Tibial nerve (tissue), 4 donors: ENCODE data around the gene PHACTR4. TPM values are rescaled to one million over a fixed set of nuclear protein-coding genes. Genes with fewer than 3 reads are reported as not detected.

Experiments
- DNase-seq, 2 donors: peaks; one replicate each; pipeline ENCODE4 v3.0.0-alpha.2; 2019; ENCODE audit warnings: low spot score in 2 of 2
- H3K27ac ChIP-seq, 4 donors: fragments of 200-600 bp; sonication (generic) in 3 of 4; one replicate each; pipeline ENCODE4 v1.5.1; 2017 to 2019; ENCODE audit warnings: mild to moderate bottlenecking in 1 of 4
- H3K27me3 ChIP-seq, 2 donors: fragments of 200-600 bp; sonication (generic) in 1 of 2; one replicate each; pipeline versions ENCODE4 v1.5.1 to v1.6.0; 2017 to 2019
- H3K36me3 ChIP-seq, 3 donors: fragments of 200-600 bp; sonication (generic); one replicate each; pipeline ENCODE4 v1.5.1; 2018 to 2019
- H3K4me1 ChIP-seq, 4 donors: fragments of 200-600 bp; sonication (generic) in 3 of 4; one replicate each; pipeline ENCODE4 v1.5.1; 2017 to 2019
- H3K4me3 ChIP-seq, 4 donors: fragments of 200-600 bp; sonication (generic) in 3 of 4; one replicate each; pipeline ENCODE4 v1.5.1; 2017 to 2019; ENCODE audit warnings: mild to moderate bottlenecking in 1 of 4, moderate library complexity in 1 of 4
- H3K9me3 ChIP-seq, 4 donors: fragments of 200-600 bp; sonication (generic) in 3 of 4; one replicate each; pipeline ENCODE4 v1.5.1; 2017 to 2019
- EP300 ChIP-seq, 2 donors: sonication (generic); formaldehyde crosslinking; IDR thresholded peaks; one replicate each; pipeline ENCODE4 v1.6.1; 2017; ENCODE audit warnings: antibody characterized with exemption in 2 of 2, mild to moderate bottlenecking in 1 of 2
- POLR2A ChIP-seq, 2 donors: fragments of 450-650 bp; IDR thresholded peaks; one replicate each; pipeline ENCODE4 v1.6.1; 2017; ENCODE audit warnings: antibody characterized with exemption in 2 of 2, mild to moderate bottlenecking in 2 of 2, moderate library complexity in 2 of 2
- WGBS, 2 donors: methylation state at CpG; one replicate each; pipeline ENCODE4 v1.1.5; 2018; 5-methylcytosine and 5-hydroxymethylcytosine counted together
- total RNA-seq, 4 donors: library from RNA; depleted of rRNA; stranded (reverse); fragments of >200 nt; gene quantifications; one replicate each; pipeline ENCODE4 v1.1.0, GENCODE V29; 2016
- TF ChIP-seq, protein P1 (sequence below), 5 experiments: fragments of 200-600 bp in 3 of 5; fragments of 450-650 bp in 2 of 5; sonication (generic) in 3 of 5; IDR thresholded peaks; one replicate each; pipeline ENCODE4 v1.5.1; 2016 to 2019; ENCODE audit warnings: antibody characterized with exemption in 5 of 5, mild to moderate bottlenecking in 3 of 5, moderate library complexity in 2 of 5

The PHACTR4 gene
- total RNA-seq, 4 donors from 2014 or later: 25.1 to 38.7 (median 33.6) TPM

DNA sequence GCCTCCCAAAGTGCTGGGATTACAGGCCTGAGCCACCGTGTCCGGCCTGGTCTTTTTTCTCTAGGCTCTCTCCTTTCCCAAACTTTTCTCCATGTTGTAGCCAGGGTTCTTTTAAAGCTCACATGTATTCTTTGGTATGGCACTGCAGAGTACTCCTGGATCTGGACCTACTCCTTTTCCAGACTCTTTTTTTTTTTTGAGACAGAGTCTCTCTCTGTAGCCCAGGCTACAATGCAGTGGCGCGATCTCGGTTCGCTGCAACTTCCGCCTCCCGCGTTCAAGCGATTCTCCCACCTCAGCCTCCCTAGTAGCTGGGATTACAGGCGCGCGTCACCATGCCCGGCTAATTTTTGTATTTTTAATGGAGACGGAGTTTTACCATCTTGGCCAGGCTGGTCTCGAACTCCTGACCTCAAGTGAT is 41.3 kb upstream of the PHACTR4 start:
- H3K4me1 ChIP-seq: peaks cover 0 to 23% (median 14%) of the 10 kb centered on the region in 4 donors
- peak overlapping the region; percentile 46 to 63 (median 57) for H3K4me3 ChIP-seq
- peaks cover 0 to 28% (median 7%) of the 10 kb centered on the region in 3 donors for H3K36me3 ChIP-seq
- peak overlapping the region; percentile 40 to 86 (median 85) for H3K27ac ChIP-seq
- H3K27me3 ChIP-seq: no peaks in the 10 kb centered on the region
- TF ChIP-seq EP300 (IDR thresholded peaks at IDR 0.05): no peak
- no peak for TF ChIP-seq POLR2A (IDR thresholded peaks at IDR 0.05)
- TF ChIP-seq, protein P1, sequence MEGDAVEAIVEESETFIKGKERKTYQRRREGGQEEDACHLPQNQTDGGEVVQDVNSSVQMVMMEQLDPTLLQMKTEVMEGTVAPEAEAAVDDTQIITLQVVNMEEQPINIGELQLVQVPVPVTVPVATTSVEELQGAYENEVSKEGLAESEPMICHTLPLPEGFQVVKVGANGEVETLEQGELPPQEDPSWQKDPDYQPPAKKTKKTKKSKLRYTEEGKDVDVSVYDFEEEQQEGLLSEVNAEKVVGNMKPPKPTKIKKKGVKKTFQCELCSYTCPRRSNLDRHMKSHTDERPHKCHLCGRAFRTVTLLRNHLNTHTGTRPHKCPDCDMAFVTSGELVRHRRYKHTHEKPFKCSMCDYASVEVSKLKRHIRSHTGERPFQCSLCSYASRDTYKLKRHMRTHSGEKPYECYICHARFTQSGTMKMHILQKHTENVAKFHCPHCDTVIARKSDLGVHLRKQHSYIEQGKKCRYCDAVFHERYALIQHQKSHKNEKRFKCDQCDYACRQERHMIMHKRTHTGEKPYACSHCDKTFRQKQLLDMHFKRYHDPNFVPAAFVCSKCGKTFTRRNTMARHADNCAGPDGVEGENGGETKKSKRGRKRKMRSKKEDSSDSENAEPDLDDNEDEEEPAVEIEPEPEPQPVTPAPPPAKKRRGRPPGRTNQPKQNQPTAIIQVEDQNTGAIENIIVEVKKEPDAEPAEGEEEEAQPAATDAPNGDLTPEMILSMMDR (IDR thresholded peaks at IDR 0.05): no peak
- 75 to 78% methylated on average over 16 of the region's 16 CpGs for WGBS, 2 donors
- no peak for DNase-seq
- H3K9me3 ChIP-seq: no peaks in the 10 kb centered on the region

- Histone ChIP-seq H3K4me3 (peak overlapping the region; percentile 46 to 63 (median 57)), H3K27me3 (no peaks in the 10 kb centered on the region), H3K36me3 (peaks cover 0 to 42% (median 10%) of the 10 kb centered on the region in 3 donors), H3K27ac (peak overlapping the region; percentile 40 to 86 (median 85)), H3K4me1 (peaks cover 0 to 23% (median 14%) of the 10 kb centered on the region in 4 donors), H3K9me3 (no peaks in the 10 kb centered on the region)
- WGBS, 2 donors: 41 to 46% methylated on average over 27 to 29 of the region's 29 CpGs
- peak in 1 of 2 donors; percentile 8 for DNase-seq
- TF ChIP-seq POLR2A (IDR thresholded peaks at IDR 0.05): no peak
- TF ChIP-seq EP300 (IDR thresholded peaks at IDR 0.05): no peak
- TF ChIP-seq, protein P1 (IDR thresholded peaks at IDR 0.05): no peak
These were observed 40.0 kb upstream of the PHACTR4 start for GRCh38 chr1:28329395-28330153.

- H3K9me3 ChIP-seq: no peaks in the 10 kb centered on the region
- no peaks in the 10 kb centered on the region for H3K4me1 ChIP-seq
- no peak for DNase-seq
- no peak overlapping the region for H3K4me3 ChIP-seq
- H3K27ac ChIP-seq: no peak overlapping the region
- peaks cover 0 to 31% (median 7%) of the 10 kb centered on the region in 3 donors for H3K36me3 ChIP-seq
- TF ChIP-seq, protein P1 (IDR thresholded peaks at IDR 0.05): no peak
- TF ChIP-seq EP300 (IDR thresholded peaks at IDR 0.05): no peak
- TF ChIP-seq POLR2A (IDR thresholded peaks at IDR 0.05): no peak
- 87 to 93% methylated on average over 3 of the region's 3 CpGs for WGBS, 2 donors
- no peaks in the 10 kb centered on the region for H3K27me3 ChIP-seq
These were observed 30.6 kb upstream of the PHACTR4 start for GRCh38 chr1:28338897-28339296.

- H3K9me3 ChIP-seq: no peaks in the 10 kb centered on the region
- no peak overlapping the region for H3K27ac ChIP-seq
- TF ChIP-seq POLR2A (IDR thresholded peaks at IDR 0.05): no peak
- TF ChIP-seq, protein P1 (IDR thresholded peaks at IDR 0.05): no peak
- no peak for TF ChIP-seq EP300 (IDR thresholded peaks at IDR 0.05)
- no peaks in the 10 kb centered on the region for H3K4me1 ChIP-seq
- WGBS, 2 donors: 79 to 82% methylated on average over 10 of the region's 10 CpGs
- peaks cover 0 to 24% (median 4%) of the 10 kb centered on the region in 3 donors for H3K36me3 ChIP-seq
- no peak overlapping the region for H3K4me3 ChIP-seq
- DNase-seq: no peak
- no peaks in the 10 kb centered on the region for H3K27me3 ChIP-seq
These were observed 30.0 kb upstream of the PHACTR4 start for GRCh38 chr1:28339551-28339950.

GRCh38 chr1:28340221-28340974 is 29.1 kb upstream of the PHACTR4 start:
- Histone ChIP-seq H3K4me1 (no peaks in the 10 kb centered on the region), H3K27ac (no peak overlapping the region), H3K36me3 (peaks cover 0 to 16% (median 0%) of the 10 kb centered on the region in 3 donors), H3K4me3 (no peak overlapping the region), H3K9me3 (no peaks in the 10 kb centered on the region), H3K27me3 (no peaks in the 10 kb centered on the region)
- DNase-seq: no peak
- TF ChIP-seq EP300 (IDR thresholded peaks at IDR 0.05) (no peak), POLR2A (IDR thresholded peaks at IDR 0.05) (no peak)
- TF ChIP-seq, protein P1 (IDR thresholded peaks at IDR 0.05): no peak
- 89 to 91% methylated on average over 4 of the region's 4 CpGs for WGBS, 2 donors
